H1 (cell line): ENCODE measurements around the gene PRICKLE2. TPM values are rescaled to one million over a fixed set of nuclear protein-coding genes. Genes with fewer than 3 reads are reported as not detected.

Experiments used
- CBX8 ChIP-seq: fragments of 300-800, 300-1000 bp; sonication (generic); IDR thresholded peaks from 2 replicates; pipeline ENCODE4 v1.7.1; 2016; ENCODE audit warnings: low read depth, low read length, borderline replicate concordance
- CHD2 ChIP-seq: IDR thresholded peaks from 2 replicates; pipeline ENCODE4 v1.6.1; 2012; ENCODE audit warnings: low read length, improper control_type of control experiment
- GABPA ChIP-seq: IDR thresholded peaks from 2 replicates; pipeline ENCODE4 v1.6.1; 2011; ENCODE audit warnings: mild to moderate bottlenecking, low read length, moderate library complexity, borderline replicate concordance; ENCODE audit not compliant: insufficient read depth
- RXRA ChIP-seq: IDR thresholded peaks from 2 replicates; pipeline ENCODE4 v1.6.1; 2011; ENCODE audit warnings: low read depth, mild to moderate bottlenecking, low read length, moderate library complexity; ENCODE audit not compliant: insufficient read depth
- polyA plus RNA-seq, 7 experiments: library from polyadenylated mRNA; depleted of rRNA in 3 of 7; stranded (reverse) in 5 of 7; unstranded in 2 of 7; fragments of >200 nt in 5 of 7; fragments of 200-250 nt in 2 of 7; gene quantifications; 1 replicate in 5 of 7; 2 replicates in 1 of 7; 4 replicates in 1 of 7; pipeline versions ENCODE4 v1.2.1 to v1.2.3, GENCODE V29; 2011 to 2013; ENCODE audit warnings: missing spikeins in 2 of 7, mixed read lengths in 2 of 7
- total RNA-seq: library from RNA; stranded (reverse); fragmentation: NEBNext Ultra II Directional; extraction: Animal tissue kit (Norgen Biotek cat#: 25700); gene quantifications from 2 replicates; pipeline ENCODE4 v1.2.1, GENCODE V29; 2021

Gene PRICKLE2
- total and polyA plus RNA-seq, 2 of the 8 experiments (the other 6 are each of a cell fraction or from before 2014, with no cell fraction given), result 2.9 to 8.0 TPM

DNA sequence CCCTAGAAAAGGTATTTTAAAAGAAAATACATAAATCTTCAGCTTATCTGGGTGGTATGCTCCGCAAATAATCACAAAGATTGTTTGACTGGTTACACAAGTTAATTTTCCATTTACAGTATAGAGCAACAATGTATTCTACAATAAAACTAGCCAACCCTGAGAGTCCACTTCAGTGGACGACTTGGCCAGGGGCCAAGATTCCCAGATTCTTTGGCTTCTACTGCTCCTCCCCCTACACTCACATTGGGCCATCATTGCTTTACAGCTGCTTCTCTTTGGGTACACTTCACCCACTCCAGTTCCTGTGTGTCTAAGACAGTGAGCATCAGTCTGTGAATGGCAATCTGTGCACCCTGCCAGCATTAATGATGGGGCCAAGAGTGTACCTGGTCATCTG, 17.2 kb upstream of the PRICKLE2 start (continued):
- TF ChIP-seq CHD2 (no peak), RXRA (no peak), CBX8 (no peak), GABPA (no peak)
